Upper lobe of left lung (tissue), 6 donors: ENCODE data around the gene SARDH. TPM values are rescaled to one million over a fixed set of nuclear protein-coding genes. Genes with fewer than 3 reads are reported as not detected.
"Not testable (repeated sequence)": the region's sequence is repeated elsewhere in the genome, so short reads cannot be mapped to it uniquely, and the experiment has no call there.

Source experiments
- ATAC-seq, 2 donors: fragments of 200-7000 bp; cut with Tn5 transposase; one replicate each; pipeline ENCODE4 v1.9.1; 2022; ENCODE audit warnings: mild to moderate bottlenecking in 2 of 2, moderate library complexity in 2 of 2; ENCODE audit not compliant: low FRiP score in 2 of 2
- DNase-seq, 2 donors: peaks; one replicate each; pipeline ENCODE4 v3.0.0-alpha.2; 2019 to 2020
- H3K27ac ChIP-seq, 4 donors: fragments of 200-600 bp; sonication (generic); one replicate each; pipeline ENCODE4 v1.5.1; 2016 to 2019
- H3K27me3 ChIP-seq, 4 donors: fragments of 200-600 bp; sonication (generic); one replicate each; pipeline ENCODE4 v1.5.1; 2017 to 2019
- H3K36me3 ChIP-seq, 4 donors: fragments of 200-600 bp; sonication (generic); one replicate each; pipeline ENCODE4 v1.5.1; 2016 to 2019
- H3K4me1 ChIP-seq, 4 donors: fragments of 200-600 bp; sonication (generic); one replicate each; pipeline ENCODE4 v1.5.1; 2018 to 2019
- H3K4me3 ChIP-seq, 4 donors: fragments of 200-600 bp; sonication (generic); one replicate each; pipeline ENCODE4 v1.5.1; 2017 to 2019; ENCODE audit warnings: mild to moderate bottlenecking in 2 of 4, moderate library complexity in 1 of 4
- H3K9me3 ChIP-seq, 4 donors: fragments of 200-600 bp; sonication (generic); one replicate each; pipeline ENCODE4 v1.5.1; 2018 to 2019
- CTCF ChIP-seq, 6 experiments: fragments of 450-650 bp in 4 of 6; fragments of 200-600 bp in 2 of 6; sonication (generic) in 2 of 6; IDR thresholded peaks; one replicate each; pipeline ENCODE4 v1.5.1; 2016 to 2019; ENCODE audit warnings: antibody characterized with exemption in 6 of 6
- EP300 ChIP-seq, 4 donors: sonication (generic); formaldehyde crosslinking; IDR thresholded peaks; one replicate each; pipeline ENCODE4 v1.5.1; 2017; ENCODE audit warnings: antibody characterized with exemption in 4 of 4, control low read depth in 2 of 4
- POLR2A ChIP-seq, 4 donors: fragments of 450-650 bp; IDR thresholded peaks; one replicate each; pipeline ENCODE4 v1.5.1; 2016 to 2017; ENCODE audit warnings: antibody characterized with exemption in 4 of 4, mild to moderate bottlenecking in 2 of 4
- POLR2AphosphoS5 ChIP-seq, 2 donors: sonication (generic); formaldehyde crosslinking; IDR thresholded peaks; one replicate each; pipeline ENCODE4 v1.5.1; 2017; ENCODE audit warnings: antibody characterized with exemption in 2 of 2
- WGBS, 2 donors: methylation state at CpG; one replicate each; pipeline ENCODE4 v1.1.5; 2017 to 2018; 5-methylcytosine and 5-hydroxymethylcytosine counted together
- total RNA-seq, 6 donors: library from RNA; depleted of rRNA in 4 of 6; stranded (reverse); fragments of >200 nt in 4 of 6; gene quantifications; one replicate each; pipeline versions ENCODE4 v1.1.0 to v1.2.1, GENCODE V29; 2016 to 2021
- donor health status: DM: no; HTN: no; CAD: no; lungs with moderate emphysema.
- donor health status: DM: no; HTN: yes; CAD: no; lungs with severe emphysema.

The SARDH gene
- total RNA-seq, 6 donors from 2014 or later = 0.79 to 37.7 (median 4.2) TPM

- Histone ChIP-seq H3K9me3 (no peaks in the 10 kb centered on the region), H3K36me3 (no peaks in the 10 kb centered on the region), H3K27me3 (no peaks in the 10 kb centered on the region), H3K4me3 (no peak overlapping the region), H3K27ac (no peak overlapping the region), H3K4me1 (no peaks in the 10 kb centered on the region)
- TF ChIP-seq POLR2A (IDR thresholded peaks at IDR 0.05) (no peak), EP300 (IDR thresholded peaks at IDR 0.05) (no peak), CTCF (IDR thresholded peaks at IDR 0.05) (no peak), POLR2AphosphoS5 (IDR thresholded peaks at IDR 0.05) (no peak)
- ATAC-seq = no peak
- no peak for DNase-seq
- WGBS, 2 donors = 69 to 73% methylated on average over 7 to 8 of the region's 9 CpGs
These were observed 14.7 kb upstream of the SARDH start for GRCh38 chr9:133752739-133753446.

- H3K36me3 ChIP-seq = no peaks in the 10 kb centered on the region
- TF ChIP-seq POLR2A (IDR thresholded peaks at IDR 0.05) (no peak), CTCF (IDR thresholded peaks at IDR 0.05) (no peak), EP300 (IDR thresholded peaks at IDR 0.05) (no peak), POLR2AphosphoS5 (IDR thresholded peaks at IDR 0.05) (no peak)
- ATAC-seq = no peak
- H3K4me3 ChIP-seq = no peak overlapping the region
- H3K9me3 ChIP-seq = no peaks in the 10 kb centered on the region
- DNase-seq = peak in 1 of 2 donors; percentile 25
- no peak overlapping the region for H3K27ac ChIP-seq
- no peaks in the 10 kb centered on the region for H3K27me3 ChIP-seq
- H3K4me1 ChIP-seq = no peaks in the 10 kb centered on the region
- 69 to 83% methylated on average over 1 to 9 of the region's 9 CpGs for WGBS, 2 donors
These were observed 13.0 kb upstream of the SARDH start for GRCh38 chr9:133750982-133751649.

GRCh38 chr9:133747309-133747708 lies 9.2 kb upstream of the SARDH start:
- no peak for DNase-seq
- H3K27ac ChIP-seq = no peak overlapping the region
- TF ChIP-seq POLR2AphosphoS5 (IDR thresholded peaks at IDR 0.05) = no peak
- no peak for TF ChIP-seq EP300 (IDR thresholded peaks at IDR 0.05)
- H3K27me3 ChIP-seq = no peaks in the 10 kb centered on the region
- H3K4me1 ChIP-seq = no peaks in the 10 kb centered on the region
- no peaks in the 10 kb centered on the region for H3K9me3 ChIP-seq
- no peak for ATAC-seq
- no peak overlapping the region for H3K4me3 ChIP-seq
- H3K36me3 ChIP-seq = no peaks in the 10 kb centered on the region

- H3K4me1 ChIP-seq, H3K27ac ChIP-seq, H3K36me3 ChIP-seq, H3K9me3 ChIP-seq, H3K4me3 ChIP-seq, H3K27me3 ChIP-seq, ATAC-seq: not testable (repeated sequence)
- 97% methylated on average over 6 to 19 of the region's 31 CpGs for WGBS, 2 donors
- DNase-seq = peak in 1 of 2 donors; percentile 58
These were observed 6.4 kb upstream of the SARDH start for GRCh38 chr9:133744528-133744927.

GRCh38 chr9:133742849-133743444 lies 4.8 kb upstream of the SARDH start:
- Histone ChIP-seq H3K27me3 (no peaks in the 10 kb centered on the region), H3K27ac (peak overlapping the region in 1 of 4 donors; percentile 26), H3K4me3 (no peak overlapping the region), H3K9me3 (no peaks in the 10 kb centered on the region), H3K36me3 (no peaks in the 10 kb centered on the region), H3K4me1 (peaks cover 4 to 8% (median 7%) of the 10 kb centered on the region in 4 donors)
- DNase-seq (peak in 1 of 2 donors; percentile 61), ATAC-seq (peak; percentile 81 to 86)
- TF ChIP-seq POLR2A (IDR thresholded peaks at IDR 0.05) (no peak), CTCF (IDR thresholded peaks at IDR 0.05) (peak; percentile 88 to 99 (median 94))
- WGBS, 2 donors = 21 to 24% methylated on average over 5 to 7 of the region's 8 CpGs
